A549 (cell line): ENCODE measurements around the gene ZNF474.

Source experiments
- MAFK ChIP-seq: fragments of 450-650 bp; IDR thresholded peaks from 2 replicates; pipeline ENCODE4 v1.6.1; 2014; ENCODE audit not compliant: partially characterized antibody
- POLR2A ChIP-seq: IDR thresholded peaks from 2 replicates; pipeline ENCODE4 v1.6.1; 2012; ENCODE audit warnings: mild to moderate bottlenecking, low read length
- RFX5 ChIP-seq: fragments of 450-650 bp; IDR thresholded peaks from 2 replicates; pipeline ENCODE4 v1.7.1; 2014; ENCODE audit warnings: antibody characterized with exemption, mild to moderate bottlenecking, moderate library complexity
- TF ChIP-seq, protein P1 (sequence below): fragments of >200 bp; sonication (Bioruptor Twin); formaldehyde crosslinking; IDR thresholded peaks from 3 replicates; pipeline ENCODE4 v1.5.1; 2016
- TF ChIP-seq, protein P2 (sequence below): fragments of 250-450 bp; sonication (Bioruptor Pico); IDR thresholded peaks from 2 replicates; pipeline ENCODE4 v1.5.0; 2020; ENCODE audit warnings: low read depth, mild to moderate bottlenecking, moderate library complexity
- TF ChIP-seq, protein P3 (sequence below): fragments of 150-350 bp; IDR thresholded peaks from 2 replicates; pipeline ENCODE4 v1.6.1; 2014; ENCODE audit warnings: low read depth, mild to moderate bottlenecking, low read length
- TF ChIP-seq, protein P4 (sequence below): fragments of 200-600 bp; sonication (generic); IDR thresholded peaks from 2 replicates; pipeline ENCODE4 v1.6.1; 2016; ENCODE audit warnings: antibody characterized with exemption, mild to moderate bottlenecking, moderate library complexity

DNA sequence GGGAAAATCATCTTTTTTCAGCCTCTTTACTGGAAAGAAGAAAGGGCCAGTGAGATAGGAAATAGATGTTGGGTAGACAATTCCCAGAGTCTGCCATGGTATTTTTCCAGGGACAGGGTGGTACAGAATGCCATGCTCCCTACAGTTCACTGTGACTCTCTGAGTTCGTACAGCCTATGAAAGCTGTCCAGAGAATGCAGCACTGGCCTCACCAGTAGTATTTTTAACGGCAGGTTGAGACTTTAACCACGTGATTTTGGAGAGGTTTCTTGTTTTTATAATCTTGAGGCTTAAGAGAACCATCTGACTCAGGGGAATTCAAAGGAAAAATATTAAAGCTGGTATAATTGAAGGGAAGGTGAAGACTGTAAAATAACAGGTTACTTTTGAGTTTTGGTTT, 10.1 kb upstream of the ZNF474 start:
- TF ChIP-seq, protein P1, sequence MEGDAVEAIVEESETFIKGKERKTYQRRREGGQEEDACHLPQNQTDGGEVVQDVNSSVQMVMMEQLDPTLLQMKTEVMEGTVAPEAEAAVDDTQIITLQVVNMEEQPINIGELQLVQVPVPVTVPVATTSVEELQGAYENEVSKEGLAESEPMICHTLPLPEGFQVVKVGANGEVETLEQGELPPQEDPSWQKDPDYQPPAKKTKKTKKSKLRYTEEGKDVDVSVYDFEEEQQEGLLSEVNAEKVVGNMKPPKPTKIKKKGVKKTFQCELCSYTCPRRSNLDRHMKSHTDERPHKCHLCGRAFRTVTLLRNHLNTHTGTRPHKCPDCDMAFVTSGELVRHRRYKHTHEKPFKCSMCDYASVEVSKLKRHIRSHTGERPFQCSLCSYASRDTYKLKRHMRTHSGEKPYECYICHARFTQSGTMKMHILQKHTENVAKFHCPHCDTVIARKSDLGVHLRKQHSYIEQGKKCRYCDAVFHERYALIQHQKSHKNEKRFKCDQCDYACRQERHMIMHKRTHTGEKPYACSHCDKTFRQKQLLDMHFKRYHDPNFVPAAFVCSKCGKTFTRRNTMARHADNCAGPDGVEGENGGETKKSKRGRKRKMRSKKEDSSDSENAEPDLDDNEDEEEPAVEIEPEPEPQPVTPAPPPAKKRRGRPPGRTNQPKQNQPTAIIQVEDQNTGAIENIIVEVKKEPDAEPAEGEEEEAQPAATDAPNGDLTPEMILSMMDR, result no peak
- TF ChIP-seq, protein P2, sequence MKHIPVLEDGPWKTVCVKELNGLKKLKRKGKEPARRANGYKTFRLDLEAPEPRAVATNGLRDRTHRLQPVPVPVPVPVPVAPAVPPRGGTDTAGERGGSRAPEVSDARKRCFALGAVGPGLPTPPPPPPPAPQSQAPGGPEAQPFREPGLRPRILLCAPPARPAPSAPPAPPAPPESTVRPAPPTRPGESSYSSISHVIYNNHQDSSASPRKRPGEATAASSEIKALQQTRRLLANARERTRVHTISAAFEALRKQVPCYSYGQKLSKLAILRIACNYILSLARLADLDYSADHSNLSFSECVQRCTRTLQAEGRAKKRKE, result no peak
- TF ChIP-seq, protein P3, sequence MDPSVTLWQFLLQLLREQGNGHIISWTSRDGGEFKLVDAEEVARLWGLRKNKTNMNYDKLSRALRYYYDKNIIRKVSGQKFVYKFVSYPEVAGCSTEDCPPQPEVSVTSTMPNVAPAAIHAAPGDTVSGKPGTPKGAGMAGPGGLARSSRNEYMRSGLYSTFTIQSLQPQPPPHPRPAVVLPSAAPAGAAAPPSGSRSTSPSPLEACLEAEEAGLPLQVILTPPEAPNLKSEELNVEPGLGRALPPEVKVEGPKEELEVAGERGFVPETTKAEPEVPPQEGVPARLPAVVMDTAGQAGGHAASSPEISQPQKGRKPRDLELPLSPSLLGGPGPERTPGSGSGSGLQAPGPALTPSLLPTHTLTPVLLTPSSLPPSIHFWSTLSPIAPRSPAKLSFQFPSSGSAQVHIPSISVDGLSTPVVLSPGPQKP, result no peak
- no peak for TF ChIP-seq RFX5
- TF ChIP-seq MAFK, result no peak
- no peak for TF ChIP-seq POLR2A
- TF ChIP-seq, protein P4, sequence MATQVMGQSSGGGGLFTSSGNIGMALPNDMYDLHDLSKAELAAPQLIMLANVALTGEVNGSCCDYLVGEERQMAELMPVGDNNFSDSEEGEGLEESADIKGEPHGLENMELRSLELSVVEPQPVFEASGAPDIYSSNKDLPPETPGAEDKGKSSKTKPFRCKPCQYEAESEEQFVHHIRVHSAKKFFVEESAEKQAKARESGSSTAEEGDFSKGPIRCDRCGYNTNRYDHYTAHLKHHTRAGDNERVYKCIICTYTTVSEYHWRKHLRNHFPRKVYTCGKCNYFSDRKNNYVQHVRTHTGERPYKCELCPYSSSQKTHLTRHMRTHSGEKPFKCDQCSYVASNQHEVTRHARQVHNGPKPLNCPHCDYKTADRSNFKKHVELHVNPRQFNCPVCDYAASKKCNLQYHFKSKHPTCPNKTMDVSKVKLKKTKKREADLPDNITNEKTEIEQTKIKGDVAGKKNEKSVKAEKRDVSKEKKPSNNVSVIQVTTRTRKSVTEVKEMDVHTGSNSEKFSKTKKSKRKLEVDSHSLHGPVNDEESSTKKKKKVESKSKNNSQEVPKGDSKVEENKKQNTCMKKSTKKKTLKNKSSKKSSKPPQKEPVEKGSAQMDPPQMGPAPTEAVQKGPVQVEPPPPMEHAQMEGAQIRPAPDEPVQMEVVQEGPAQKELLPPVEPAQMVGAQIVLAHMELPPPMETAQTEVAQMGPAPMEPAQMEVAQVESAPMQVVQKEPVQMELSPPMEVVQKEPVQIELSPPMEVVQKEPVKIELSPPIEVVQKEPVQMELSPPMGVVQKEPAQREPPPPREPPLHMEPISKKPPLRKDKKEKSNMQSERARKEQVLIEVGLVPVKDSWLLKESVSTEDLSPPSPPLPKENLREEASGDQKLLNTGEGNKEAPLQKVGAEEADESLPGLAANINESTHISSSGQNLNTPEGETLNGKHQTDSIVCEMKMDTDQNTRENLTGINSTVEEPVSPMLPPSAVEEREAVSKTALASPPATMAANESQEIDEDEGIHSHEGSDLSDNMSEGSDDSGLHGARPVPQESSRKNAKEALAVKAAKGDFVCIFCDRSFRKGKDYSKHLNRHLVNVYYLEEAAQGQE, result no peak
